HL-60 (cell line): ENCODE measurements around the gene ZNF708.

Experiments
- GABPA ChIP-seq: IDR thresholded peaks from 2 replicates; pipeline ENCODE4 v1.6.1; 2012; ENCODE audit warnings: low read depth
- POLR2AphosphoS5 ChIP-seq: IDR thresholded peaks from 2 replicates; pipeline ENCODE4 v1.6.1; 2012; ENCODE audit warnings: low read depth
- SPI1 ChIP-seq: IDR thresholded peaks from 2 replicates; pipeline ENCODE4 v1.6.1; 2012; ENCODE audit warnings: low read depth, mild to moderate bottlenecking, borderline replicate concordance
- TF ChIP-seq, protein P1 (sequence below): IDR thresholded peaks from one replicate; pipeline ENCODE4 v1.5.1; 2011; ENCODE audit warnings: low read length, control low read depth, inconsistent platforms; ENCODE audit not compliant: insufficient read depth

DNA sequence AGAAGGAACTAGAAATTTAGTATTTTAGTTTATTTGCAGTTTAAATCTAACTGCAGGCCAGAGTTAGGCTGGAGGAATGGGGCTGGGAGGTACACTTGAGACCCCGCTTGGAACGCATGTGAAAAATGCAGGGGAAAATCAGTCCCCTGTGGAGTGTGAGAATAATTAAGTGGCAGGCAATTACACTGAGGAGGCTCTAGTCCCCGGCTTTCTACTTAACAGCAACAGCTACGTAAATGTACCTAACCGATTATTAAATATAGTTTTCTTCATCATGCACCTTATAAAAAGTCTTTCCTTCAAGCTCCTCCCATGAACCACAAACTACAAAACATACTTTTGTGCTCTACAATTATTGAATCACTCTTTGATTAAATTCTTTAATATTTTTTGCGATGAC, 804 bp downstream of the ZNF708 start:
- TF ChIP-seq, protein P1, sequence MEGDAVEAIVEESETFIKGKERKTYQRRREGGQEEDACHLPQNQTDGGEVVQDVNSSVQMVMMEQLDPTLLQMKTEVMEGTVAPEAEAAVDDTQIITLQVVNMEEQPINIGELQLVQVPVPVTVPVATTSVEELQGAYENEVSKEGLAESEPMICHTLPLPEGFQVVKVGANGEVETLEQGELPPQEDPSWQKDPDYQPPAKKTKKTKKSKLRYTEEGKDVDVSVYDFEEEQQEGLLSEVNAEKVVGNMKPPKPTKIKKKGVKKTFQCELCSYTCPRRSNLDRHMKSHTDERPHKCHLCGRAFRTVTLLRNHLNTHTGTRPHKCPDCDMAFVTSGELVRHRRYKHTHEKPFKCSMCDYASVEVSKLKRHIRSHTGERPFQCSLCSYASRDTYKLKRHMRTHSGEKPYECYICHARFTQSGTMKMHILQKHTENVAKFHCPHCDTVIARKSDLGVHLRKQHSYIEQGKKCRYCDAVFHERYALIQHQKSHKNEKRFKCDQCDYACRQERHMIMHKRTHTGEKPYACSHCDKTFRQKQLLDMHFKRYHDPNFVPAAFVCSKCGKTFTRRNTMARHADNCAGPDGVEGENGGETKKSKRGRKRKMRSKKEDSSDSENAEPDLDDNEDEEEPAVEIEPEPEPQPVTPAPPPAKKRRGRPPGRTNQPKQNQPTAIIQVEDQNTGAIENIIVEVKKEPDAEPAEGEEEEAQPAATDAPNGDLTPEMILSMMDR = no peak
- TF ChIP-seq SPI1 (no peak), POLR2AphosphoS5 (no peak), GABPA (no peak)
